Activated T-cell treated with anti-CD3 and anti-CD28 coated beads, Interleukin-2, amount 50 U/mL, for 4 hours (primary cell): ENCODE data around the gene TLK2. TPM values are rescaled to one million over a fixed set of nuclear protein-coding genes. Genes with fewer than 3 reads are reported as not detected.
"Not testable (repeated sequence)": the region's sequence is repeated elsewhere in the genome, so short reads cannot be mapped to it uniquely, and the experiment has no call there.

Source experiments
- ATAC-seq, 2 donors: fragments of 200-7000 bp; cut with Tn5 transposase; one replicate each; pipeline ENCODE4 v1.10.0; 2021
- DNase-seq: peaks from one replicate; pipeline ENCODE4 v3.0.0-alpha.2; 2020
- H3K27me3 Mint-ChIP-seq: one replicate; pipeline ENCODE4 v1.8.0; 2021; ENCODE audit warnings: low read depth, mixed read lengths
- H3K36me3 Mint-ChIP-seq: one replicate; pipeline ENCODE4 v1.8.0; 2022; ENCODE audit warnings: mixed read lengths; ENCODE audit not compliant: insufficient read depth
- H3K4me1 Mint-ChIP-seq: one replicate; pipeline ENCODE4 v1.8.0; 2021; ENCODE audit warnings: low read depth, mixed read lengths
- H3K4me3 Mint-ChIP-seq: one replicate; pipeline ENCODE4 v1.8.0; 2021; ENCODE audit warnings: mild to moderate bottlenecking, moderate library complexity, mixed read lengths
- H3K9me3 Mint-ChIP-seq: one replicate; pipeline ENCODE4 v1.8.0; 2021; ENCODE audit warnings: mixed read lengths
- total RNA-seq, 3 donors: library from RNA; stranded (reverse); gene quantifications; one replicate each; pipeline ENCODE4 v1.2.1, GENCODE V29; 2021

Gene TLK2
- total RNA-seq, 3 donors from 2014 or later, result 30.1 to 35.0 (median 33.1) TPM

DNA sequence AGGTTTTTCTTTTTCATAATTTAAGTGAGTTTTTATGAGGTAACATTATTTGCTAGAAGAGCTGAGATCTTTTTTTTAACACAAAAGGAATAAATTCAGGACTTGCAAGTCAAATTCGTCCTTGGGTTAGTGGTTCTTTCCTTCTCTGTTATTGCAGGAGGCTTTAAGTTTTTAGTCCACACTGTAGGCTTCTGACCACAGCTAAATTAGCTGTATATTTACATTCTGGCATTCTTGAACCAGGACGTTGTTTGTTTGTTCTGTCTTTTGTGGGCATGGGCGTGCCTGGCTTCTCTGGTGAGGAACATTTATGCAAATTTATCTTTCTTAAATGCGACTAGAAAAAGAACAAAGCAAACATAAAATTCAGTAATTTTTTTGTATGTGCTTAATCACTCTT is 80.3 kb downstream of the TLK2 start:
- Mint-ChIP-seq H3K36me3 (peaks cover 25% of the 10 kb centered on the region), H3K4me1 (peaks cover 12% of the 10 kb centered on the region)
- H3K27me3 Mint-ChIP-seq, DNase-seq, H3K9me3 Mint-ChIP-seq, H3K4me3 Mint-ChIP-seq, ATAC-seq: not testable (repeated sequence)

DNA sequence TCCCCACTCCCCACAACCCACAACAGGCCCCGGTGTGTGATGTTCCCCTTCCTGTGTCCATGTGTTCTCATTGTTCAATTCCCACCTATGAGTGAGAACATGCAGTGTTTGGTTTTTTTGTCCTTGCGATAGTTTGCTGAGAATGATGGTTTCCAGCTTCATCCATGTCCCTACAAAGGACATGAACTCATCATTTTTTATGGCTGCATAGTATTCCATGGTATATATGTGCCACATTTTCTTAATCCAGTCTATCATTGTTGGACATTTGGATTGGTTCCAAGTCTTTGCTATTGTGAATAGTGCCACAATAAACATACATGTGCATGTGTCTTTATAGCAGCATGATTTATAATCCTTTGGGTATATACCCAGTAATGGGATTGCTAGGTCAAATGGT is 82.3 kb downstream of the TLK2 start:
- not testable (repeated sequence) for H3K9me3 Mint-ChIP-seq

GRCh38 chr17:62562656-62563055 is 84.0 kb downstream of the TLK2 start:
- H3K27me3 Mint-ChIP-seq, result no peaks in the 10 kb centered on the region
- peaks cover 23% of the 10 kb centered on the region for H3K4me1 Mint-ChIP-seq
- no peaks in the 10 kb centered on the region for H3K9me3 Mint-ChIP-seq
- H3K4me3 Mint-ChIP-seq, result no peak overlapping the region
- H3K36me3 Mint-ChIP-seq, result peaks cover 35% of the 10 kb centered on the region
- DNase-seq, result no peak
- no peak for ATAC-seq

More for the DNA sequence above, 82.3 kb downstream of the TLK2 start:
- not testable (repeated sequence) for H3K27me3 Mint-ChIP-seq, ATAC-seq, DNase-seq, H3K4me3 Mint-ChIP-seq
- H3K4me1 Mint-ChIP-seq, result peaks cover 25% of the 10 kb centered on the region
- H3K36me3 Mint-ChIP-seq, result peaks cover 36% of the 10 kb centered on the region

DNA sequence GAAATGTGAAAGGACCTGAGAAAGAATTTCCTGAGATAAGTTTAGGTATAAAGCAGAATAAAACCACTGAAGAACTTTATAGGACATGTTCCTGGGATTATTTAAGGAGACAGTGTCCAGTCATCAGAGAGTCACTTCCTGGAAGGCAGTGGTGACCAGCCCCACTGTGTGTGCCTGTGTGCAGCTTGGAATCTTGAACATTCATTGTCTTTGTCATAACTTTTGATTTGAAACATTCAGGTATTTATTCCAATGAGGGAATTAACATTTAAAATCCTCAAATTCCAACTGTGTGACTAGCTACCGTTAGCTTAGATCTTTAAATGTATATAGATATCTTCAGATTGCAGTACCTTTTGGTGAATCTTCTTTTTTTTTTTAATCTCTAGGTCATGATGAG is 87.2 kb downstream of the TLK2 start:
- Mint-ChIP-seq H3K4me3 (no peak overlapping the region), H3K9me3 (no peaks in the 10 kb centered on the region), H3K4me1 (peaks cover 25% of the 10 kb centered on the region), H3K27me3 (no peaks in the 10 kb centered on the region), H3K36me3 (peaks cover 35% of the 10 kb centered on the region)
- ATAC-seq (no peak), DNase-seq (no peak)

- Mint-ChIP-seq H3K4me3 (no peak overlapping the region), H3K4me1 (peaks cover 25% of the 10 kb centered on the region), H3K27me3 (no peaks in the 10 kb centered on the region), H3K9me3 (no peaks in the 10 kb centered on the region), H3K36me3 (peaks cover 33% of the 10 kb centered on the region)
- DNase-seq (no peak), ATAC-seq (no peak)
These were observed 88.5 kb downstream of the TLK2 start for GRCh38 chr17:62566996-62567578.

GRCh38 chr17:62572488-62572887 is 93.9 kb downstream of the TLK2 start:
- no peak overlapping the region for H3K4me3 Mint-ChIP-seq
- H3K36me3 Mint-ChIP-seq, result peaks cover 31% of the 10 kb centered on the region

GRCh38 chr17:62572888-62573401 is 94.3 kb downstream of the TLK2 start:
- Mint-ChIP-seq H3K9me3 (no peaks in the 10 kb centered on the region), H3K36me3 (peaks cover 30% of the 10 kb centered on the region), H3K4me3 (no peak overlapping the region), H3K4me1 (peaks cover 4% of the 10 kb centered on the region), H3K27me3 (no peaks in the 10 kb centered on the region)
- ATAC-seq (no peak), DNase-seq (no peak)

More at GRCh38 chr17:62572488-62572887, 93.9 kb downstream of the TLK2 start:
- Mint-ChIP-seq H3K27me3 (no peaks in the 10 kb centered on the region), H3K4me1 (peaks cover 4% of the 10 kb centered on the region), H3K9me3 (no peaks in the 10 kb centered on the region)
- no peak for DNase-seq
- ATAC-seq, result no peak

- no peak for ATAC-seq
- no peaks in the 10 kb centered on the region for H3K27me3 Mint-ChIP-seq
- peaks cover 6% of the 10 kb centered on the region for H3K4me1 Mint-ChIP-seq
- no peaks in the 10 kb centered on the region for H3K9me3 Mint-ChIP-seq
- H3K36me3 Mint-ChIP-seq, result peaks cover 30% of the 10 kb centered on the region
- no peak for DNase-seq
- no peak overlapping the region for H3K4me3 Mint-ChIP-seq
These were observed 95.0 kb downstream of the TLK2 start for GRCh38 chr17:62573480-62574117.

DNA sequence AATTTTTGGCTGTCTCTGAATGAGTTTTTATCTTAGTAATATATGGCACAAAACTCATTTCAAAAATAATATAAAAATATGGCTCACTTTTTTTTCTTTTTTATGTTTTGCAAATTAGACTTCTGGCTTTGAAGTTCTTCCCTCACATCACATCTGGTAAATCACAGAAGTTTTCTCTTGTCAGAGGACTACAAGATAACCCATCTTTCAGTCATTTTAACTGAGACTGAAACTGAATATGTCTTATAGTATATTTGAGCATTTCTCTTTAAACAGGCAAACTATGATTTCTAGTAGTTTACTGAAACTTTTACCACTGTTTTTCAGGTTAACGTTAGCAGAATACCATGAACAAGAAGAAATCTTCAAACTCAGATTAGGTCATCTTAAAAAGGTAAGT is 97.8 kb downstream of the TLK2 start:
- no peaks in the 10 kb centered on the region for H3K27me3 Mint-ChIP-seq
- H3K36me3 Mint-ChIP-seq, result peaks cover 31% of the 10 kb centered on the region
- DNase-seq, result no peak
- H3K9me3 Mint-ChIP-seq, result no peaks in the 10 kb centered on the region
- ATAC-seq, result no peak
- peaks cover 4% of the 10 kb centered on the region for H3K4me1 Mint-ChIP-seq
- H3K4me3 Mint-ChIP-seq, result no peak overlapping the region

DNA sequence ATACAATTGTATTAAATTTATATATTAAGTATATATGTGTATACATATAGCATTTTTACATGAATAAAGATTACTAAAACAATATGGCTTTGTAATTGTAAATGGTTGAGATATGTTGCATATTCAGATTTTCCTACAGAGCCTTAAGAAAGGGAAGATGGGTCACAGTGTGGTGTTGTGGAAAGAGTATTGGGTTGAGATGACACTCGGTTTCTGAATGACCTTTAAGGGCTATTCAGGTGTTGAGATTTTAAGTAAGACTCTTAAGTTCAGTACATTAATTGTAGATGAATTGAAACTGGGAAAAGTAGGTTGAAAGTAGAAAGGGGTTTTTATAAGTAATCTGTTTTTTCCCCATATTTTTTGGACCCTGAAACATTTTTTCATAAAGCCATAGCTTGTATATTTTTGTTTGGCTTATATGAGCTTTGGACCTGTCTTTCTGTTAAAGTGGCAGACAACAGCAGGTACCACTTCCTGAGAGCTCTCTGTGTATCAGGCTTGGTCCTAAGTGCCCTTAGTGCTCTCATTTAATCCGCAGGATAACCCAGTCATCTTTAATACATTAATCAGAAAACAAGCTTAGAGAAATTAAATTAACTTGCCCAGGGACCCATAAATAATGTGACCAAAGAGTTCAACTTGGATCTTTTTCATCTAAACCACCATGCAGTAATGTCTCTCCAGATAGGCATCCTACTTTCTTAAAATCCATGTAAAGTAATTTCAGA is 100.3 kb downstream of the TLK2 start:
- peaks cover 26% of the 10 kb centered on the region for H3K36me3 Mint-ChIP-seq
- no peak overlapping the region for H3K4me3 Mint-ChIP-seq
- no peak for ATAC-seq
- H3K9me3 Mint-ChIP-seq, result no peaks in the 10 kb centered on the region
- H3K4me1 Mint-ChIP-seq, result peaks cover 2% of the 10 kb centered on the region
- H3K27me3 Mint-ChIP-seq, result no peaks in the 10 kb centered on the region
- no peak for DNase-seq

DNA sequence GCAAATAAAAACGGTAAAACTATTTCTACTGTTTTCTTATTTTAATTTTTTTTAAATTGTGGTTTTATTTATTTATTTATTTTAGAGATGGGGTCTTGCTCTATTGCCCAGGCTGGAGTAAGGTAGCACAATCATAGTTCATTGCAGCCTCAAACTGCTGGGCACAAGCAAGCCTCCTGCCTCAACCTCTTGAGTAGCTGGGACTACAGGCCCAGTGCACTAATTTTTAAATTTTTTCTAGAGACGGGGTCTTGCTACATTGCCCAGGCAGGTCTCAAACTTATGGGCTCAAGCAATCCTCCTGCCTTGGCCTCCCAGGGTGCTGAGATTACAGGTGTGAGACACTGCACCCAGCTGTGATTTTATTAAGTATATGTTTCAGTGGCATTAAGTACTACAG is 102.3 kb downstream of the TLK2 start:
- no peak for DNase-seq
- Mint-ChIP-seq H3K4me1 (peaks cover 2% of the 10 kb centered on the region), H3K4me3 (no peak overlapping the region), H3K36me3 (peaks cover 21% of the 10 kb centered on the region), H3K9me3 (no peaks in the 10 kb centered on the region), H3K27me3 (no peaks in the 10 kb centered on the region)
- no peak for ATAC-seq

- Mint-ChIP-seq H3K36me3 (peaks cover 18% of the 10 kb centered on the region), H3K4me3 (no peak overlapping the region), H3K9me3 (no peaks in the 10 kb centered on the region), H3K4me1 (peaks cover 2% of the 10 kb centered on the region), H3K27me3 (no peaks in the 10 kb centered on the region)
- DNase-seq (no peak), ATAC-seq (no peak)
These were observed 103.1 kb downstream of the TLK2 start for GRCh38 chr17:62581764-62582163.

DNA sequence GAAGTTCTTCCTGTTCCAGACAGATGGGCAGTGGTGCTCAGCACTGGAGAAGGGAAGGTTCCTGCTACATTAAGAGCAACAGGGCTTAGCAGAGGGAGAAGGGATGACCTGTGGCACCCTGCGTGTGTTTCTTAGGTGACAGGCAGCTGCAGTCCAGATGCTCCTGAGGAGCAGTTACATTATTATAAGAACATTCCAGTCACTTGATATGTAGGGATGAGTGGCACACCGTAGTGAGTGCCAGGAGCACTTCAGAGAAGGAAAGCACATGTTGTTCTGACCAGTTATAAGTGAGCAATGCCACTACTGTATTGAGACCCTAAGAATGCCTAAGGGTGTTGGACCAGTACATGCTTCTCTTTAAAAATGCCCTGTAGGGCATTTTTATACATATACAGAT is 108.9 kb downstream of the TLK2 start:
- no peaks in the 10 kb centered on the region for H3K27me3 Mint-ChIP-seq
- H3K4me1 Mint-ChIP-seq, result no peaks in the 10 kb centered on the region
- H3K36me3 Mint-ChIP-seq, result peaks cover 23% of the 10 kb centered on the region
- DNase-seq, result no peak
- no peak overlapping the region for H3K4me3 Mint-ChIP-seq
- no peak for ATAC-seq
- H3K9me3 Mint-ChIP-seq, result no peaks in the 10 kb centered on the region

DNA sequence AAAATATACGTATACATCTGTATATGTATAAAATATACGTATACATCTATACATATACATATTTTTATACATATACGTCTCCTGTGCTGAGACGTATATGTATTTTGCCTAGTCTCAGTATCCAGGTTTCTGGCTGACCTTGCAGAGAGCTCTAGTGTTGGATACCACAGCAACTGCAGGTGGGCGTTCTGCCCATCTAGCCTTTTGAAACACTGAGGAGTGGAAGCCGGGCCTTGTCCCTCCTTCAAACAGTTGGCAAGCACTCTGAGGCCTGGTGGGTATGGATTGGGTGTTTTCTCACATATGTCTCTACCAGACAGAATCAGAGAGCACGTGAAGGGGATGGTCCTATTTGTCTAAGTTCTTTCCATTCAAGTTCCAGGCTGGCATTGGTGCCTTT is 109.5 kb downstream of the TLK2 start:
- H3K27me3 Mint-ChIP-seq, result no peaks in the 10 kb centered on the region
- H3K4me3 Mint-ChIP-seq, result no peak overlapping the region
- ATAC-seq (no peak), DNase-seq (no peak)
- no peaks in the 10 kb centered on the region for H3K9me3 Mint-ChIP-seq
- no peaks in the 10 kb centered on the region for H3K4me1 Mint-ChIP-seq
- peaks cover 20% of the 10 kb centered on the region for H3K36me3 Mint-ChIP-seq

DNA sequence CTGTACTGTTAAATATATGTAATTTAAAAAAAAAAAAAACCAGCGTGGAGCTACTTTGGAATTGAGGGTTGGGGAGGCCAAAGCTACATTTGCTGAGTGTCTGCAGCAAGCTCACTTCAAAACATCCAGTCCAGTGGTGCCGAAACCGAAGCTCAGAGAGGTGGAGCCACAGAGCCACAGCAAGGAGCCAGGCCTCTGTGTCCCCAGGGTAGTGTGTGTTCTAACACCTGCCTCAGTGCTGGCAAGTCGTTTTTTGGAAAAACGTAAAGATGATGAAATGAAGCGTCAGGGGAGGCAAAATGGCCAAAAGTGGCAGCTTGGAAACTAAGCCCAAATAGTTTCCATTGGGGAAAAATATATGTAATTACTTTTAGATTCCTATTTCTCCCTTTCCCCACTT is 112.7 kb downstream of the TLK2 start:
- Mint-ChIP-seq H3K4me3 (no peak overlapping the region), H3K36me3 (peaks cover 18% of the 10 kb centered on the region), H3K9me3 (no peaks in the 10 kb centered on the region), H3K4me1 (no peaks in the 10 kb centered on the region), H3K27me3 (no peaks in the 10 kb centered on the region)
- no peak for ATAC-seq
- no peak for DNase-seq
